Tibial nerve (tissue), 4 donors: Measurements from ENCODE around the gene NMNAT3. TPM values are rescaled to one million over a fixed set of nuclear protein-coding genes. Genes with fewer than 3 reads are reported as not detected.

Experiments used
- DNase-seq, 2 donors: peaks; one replicate each; pipeline ENCODE4 v3.0.0-alpha.2; 2019; ENCODE audit warnings: low spot score in 2 of 2
- H3K27ac ChIP-seq, 4 donors: fragments of 200-600 bp; sonication (generic) in 3 of 4; one replicate each; pipeline ENCODE4 v1.5.1; 2017 to 2019; ENCODE audit warnings: mild to moderate bottlenecking in 1 of 4
- H3K27me3 ChIP-seq, 2 donors: fragments of 200-600 bp; sonication (generic) in 1 of 2; one replicate each; pipeline versions ENCODE4 v1.5.1 to v1.6.0; 2017 to 2019
- H3K36me3 ChIP-seq, 3 donors: fragments of 200-600 bp; sonication (generic); one replicate each; pipeline ENCODE4 v1.5.1; 2018 to 2019
- H3K4me1 ChIP-seq, 4 donors: fragments of 200-600 bp; sonication (generic) in 3 of 4; one replicate each; pipeline ENCODE4 v1.5.1; 2017 to 2019
- H3K4me3 ChIP-seq, 4 donors: fragments of 200-600 bp; sonication (generic) in 3 of 4; one replicate each; pipeline ENCODE4 v1.5.1; 2017 to 2019; ENCODE audit warnings: mild to moderate bottlenecking in 1 of 4, moderate library complexity in 1 of 4
- H3K9me3 ChIP-seq, 4 donors: fragments of 200-600 bp; sonication (generic) in 3 of 4; one replicate each; pipeline ENCODE4 v1.5.1; 2017 to 2019
- CTCF ChIP-seq, 5 experiments: fragments of 200-600 bp in 3 of 5; fragments of 450-650 bp in 2 of 5; sonication (generic) in 3 of 5; IDR thresholded peaks; one replicate each; pipeline ENCODE4 v1.5.1; 2016 to 2019; ENCODE audit warnings: antibody characterized with exemption in 5 of 5, mild to moderate bottlenecking in 3 of 5, moderate library complexity in 2 of 5
- EP300 ChIP-seq, 2 donors: sonication (generic); formaldehyde crosslinking; IDR thresholded peaks; one replicate each; pipeline ENCODE4 v1.6.1; 2017; ENCODE audit warnings: antibody characterized with exemption in 2 of 2, mild to moderate bottlenecking in 1 of 2
- POLR2A ChIP-seq, 2 donors: fragments of 450-650 bp; IDR thresholded peaks; one replicate each; pipeline ENCODE4 v1.6.1; 2017; ENCODE audit warnings: antibody characterized with exemption in 2 of 2, mild to moderate bottlenecking in 2 of 2, moderate library complexity in 2 of 2
- WGBS, 2 donors: methylation state at CpG; one replicate each; pipeline ENCODE4 v1.1.5; 2018; 5-methylcytosine and 5-hydroxymethylcytosine counted together
- total RNA-seq, 4 donors: library from RNA; depleted of rRNA; stranded (reverse); fragments of >200 nt; gene quantifications; one replicate each; pipeline ENCODE4 v1.1.0, GENCODE V29; 2016

NMNAT3 gene
- total RNA-seq, 4 donors from 2014 or later, result 11.0 to 19.4 (median 12.1) TPM

- peaks cover 0 to 33% (median 0%) of the 10 kb centered on the region in 4 donors for H3K4me1 ChIP-seq
- H3K36me3 ChIP-seq, result no peaks in the 10 kb centered on the region
- no peak overlapping the region for H3K4me3 ChIP-seq
- no peak for DNase-seq
- WGBS, 2 donors, result 62 to 67% methylated on average over 5 of the region's 5 CpGs
- TF ChIP-seq CTCF (IDR thresholded peaks at IDR 0.05) (no peak), POLR2A (IDR thresholded peaks at IDR 0.05) (no peak), EP300 (IDR thresholded peaks at IDR 0.05) (no peak)
- H3K9me3 ChIP-seq, result no peaks in the 10 kb centered on the region
- H3K27me3 ChIP-seq, result no peaks in the 10 kb centered on the region
- no peak overlapping the region for H3K27ac ChIP-seq
These were observed 118.2 kb downstream of the NMNAT3 start for GRCh38 chr3:139559541-139559940.

GRCh38 chr3:139558351-139559266 lies 119.2 kb downstream of the NMNAT3 start:
- peaks cover 0 to 34% (median under 1%) of the 10 kb centered on the region in 4 donors for H3K4me1 ChIP-seq
- no peaks in the 10 kb centered on the region for H3K36me3 ChIP-seq
- H3K4me3 ChIP-seq, result no peak overlapping the region
- WGBS, 2 donors, result 52 to 61% methylated on average over 2 of the region's 2 CpGs
- no peak overlapping the region for H3K27ac ChIP-seq
- DNase-seq, result no peak
- no peaks in the 10 kb centered on the region for H3K27me3 ChIP-seq
- H3K9me3 ChIP-seq, result no peaks in the 10 kb centered on the region
- TF ChIP-seq EP300 (IDR thresholded peaks at IDR 0.05) (no peak), CTCF (IDR thresholded peaks at IDR 0.05) (no peak), POLR2A (IDR thresholded peaks at IDR 0.05) (no peak)

GRCh38 chr3:139557041-139557440 lies 120.7 kb downstream of the NMNAT3 start:
- Histone ChIP-seq H3K4me1 (peaks cover 0 to 46% (median 3%) of the 10 kb centered on the region in 4 donors), H3K27ac (no peak overlapping the region), H3K4me3 (no peak overlapping the region), H3K27me3 (no peaks in the 10 kb centered on the region), H3K36me3 (no peaks in the 10 kb centered on the region), H3K9me3 (no peaks in the 10 kb centered on the region)
- no peak for DNase-seq
- WGBS, 2 donors, result 83 to 90% methylated on average over 3 of the region's 3 CpGs
- no peak for TF ChIP-seq CTCF (IDR thresholded peaks at IDR 0.05)
- no peak for TF ChIP-seq EP300 (IDR thresholded peaks at IDR 0.05)

GRCh38 chr3:139555249-139555648 lies 122.5 kb downstream of the NMNAT3 start:
- TF ChIP-seq EP300 (IDR thresholded peaks at IDR 0.05) (no peak), POLR2A (IDR thresholded peaks at IDR 0.05) (no peak), CTCF (IDR thresholded peaks at IDR 0.05) (no peak)
- WGBS, 2 donors, result 84% methylated on average over 2 of the region's 2 CpGs
- H3K27ac ChIP-seq, result no peak overlapping the region
- no peaks in the 10 kb centered on the region for H3K36me3 ChIP-seq
- no peaks in the 10 kb centered on the region for H3K9me3 ChIP-seq
- no peak overlapping the region for H3K4me3 ChIP-seq
- no peak for DNase-seq
- no peaks in the 10 kb centered on the region for H3K27me3 ChIP-seq
- peaks cover 0 to 31% (median 3%) of the 10 kb centered on the region in 4 donors for H3K4me1 ChIP-seq

- no peaks in the 10 kb centered on the region for H3K36me3 ChIP-seq
- no peak overlapping the region for H3K4me3 ChIP-seq
- H3K4me1 ChIP-seq, result peaks cover 0 to 29% (median 3%) of the 10 kb centered on the region in 4 donors
- DNase-seq, result no peak
- TF ChIP-seq POLR2A (IDR thresholded peaks at IDR 0.05) (no peak), CTCF (IDR thresholded peaks at IDR 0.05) (no peak), EP300 (IDR thresholded peaks at IDR 0.05) (no peak)
- H3K9me3 ChIP-seq, result no peaks in the 10 kb centered on the region
- peak overlapping the region in 1 of 4 donors; percentile 70 for H3K27ac ChIP-seq
- H3K27me3 ChIP-seq, result no peaks in the 10 kb centered on the region
These were observed 123.1 kb downstream of the NMNAT3 start for GRCh38 chr3:139554628-139555027.
